ENCODE data around the gene LCP1. TPM values are rescaled to one million over a fixed set of nuclear protein-coding genes. Genes with fewer than 3 reads are reported as not detected.

LCP1 gene
- total RNA-seq, 6 experiments from 2014 or later = 0.05 TPM; not detected in 5

DNA sequence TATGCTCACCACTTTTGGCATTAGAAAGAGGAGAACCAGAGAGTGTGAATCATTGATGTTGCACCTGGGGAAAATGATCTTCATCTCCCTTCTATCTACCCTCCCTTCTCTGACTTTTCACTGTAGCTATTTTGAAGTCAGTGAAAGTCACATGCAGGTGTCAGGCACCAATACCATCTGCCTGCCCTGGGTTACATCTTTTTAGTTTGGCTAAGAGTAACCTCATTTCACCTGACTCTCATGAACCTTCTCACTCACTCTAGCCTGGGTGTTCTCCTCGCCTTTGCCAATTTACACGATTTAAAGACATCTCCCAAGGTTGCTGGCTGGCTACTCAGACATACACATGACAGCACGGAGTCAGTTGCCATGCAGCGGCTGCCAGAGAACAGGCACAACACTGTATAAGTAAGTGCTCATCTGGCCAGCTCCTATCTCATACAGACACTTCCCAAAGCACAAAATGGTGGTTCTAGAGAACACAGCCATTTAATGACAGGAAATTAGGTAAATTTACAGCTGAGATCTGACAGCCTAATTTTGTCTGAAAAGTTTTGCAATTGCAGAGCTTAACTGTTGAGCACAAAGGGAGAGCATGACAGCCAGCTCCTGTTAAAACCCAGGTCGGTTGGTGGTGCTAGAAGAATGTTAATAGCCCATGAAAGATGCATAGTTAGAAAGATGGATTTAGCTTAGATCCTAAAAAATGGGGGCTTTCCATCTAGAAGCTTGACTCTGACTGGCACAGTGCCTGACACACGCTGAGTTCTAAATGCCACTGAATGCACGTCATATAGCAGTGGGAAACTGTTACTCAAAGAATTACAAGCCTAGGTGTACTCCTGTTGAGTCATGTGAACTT, 32.5 kb downstream of the LCP1 start:
- Mint-ChIP-seq H3K4me1 (ENCODE audit: low read depth) (no peaks in the 10 kb centered on the region; the same call in 1 of the 2 replicates), H3K36me3 (ENCODE audit: low read depth) (no peaks in the 10 kb centered on the region), H3K27me3 (ENCODE audit: insufficient read depth) (peaks cover 11% of the 10 kb centered on the region), H3K4me3 (no peak overlapping the region), H3K9me3 (no peaks in the 10 kb centered on the region), H3K27ac (no peak overlapping the region)
- TF ChIP-seq CTCF (IDR thresholded peaks at IDR 0.05) = no peak
- DNase-seq = no peak

- H3K27ac Mint-ChIP-seq = no peak overlapping the region
- DNase-seq = peak; percentile 8
- peaks cover 7% of the 10 kb centered on the region for H3K27me3 Mint-ChIP-seq (ENCODE audit: insufficient read depth)
- no peaks in the 10 kb centered on the region for H3K4me1 Mint-ChIP-seq (ENCODE audit: low read depth)
- H3K9me3 Mint-ChIP-seq = no peaks in the 10 kb centered on the region
- peak; percentile 51; the same call in 1 of the 2 replicates for TF ChIP-seq CTCF (IDR thresholded peaks at IDR 0.05)
- no peaks in the 10 kb centered on the region for H3K36me3 Mint-ChIP-seq (ENCODE audit: low read depth)
- no peak overlapping the region for H3K4me3 Mint-ChIP-seq
These were observed 35.1 kb downstream of the LCP1 start for GRCh38 chr13:46146898-46147297.

GRCh38 chr13:46145950-46146349, 36.0 kb downstream of the LCP1 start:
- Mint-ChIP-seq H3K27ac (no peak overlapping the region), H3K9me3 (no peaks in the 10 kb centered on the region), H3K27me3 (ENCODE audit: insufficient read depth) (peaks cover 9% of the 10 kb centered on the region), H3K4me1 (ENCODE audit: low read depth) (no peaks in the 10 kb centered on the region), H3K4me3 (no peak overlapping the region), H3K36me3 (ENCODE audit: low read depth) (no peaks in the 10 kb centered on the region)
- TF ChIP-seq CTCF (IDR thresholded peaks at IDR 0.05) = no peak
- DNase-seq = no peak

GRCh38 chr13:46145135-46145534, 36.8 kb downstream of the LCP1 start:
- TF ChIP-seq CTCF (IDR thresholded peaks at IDR 0.05) = no peak
- Mint-ChIP-seq H3K4me3 (no peak overlapping the region), H3K4me1 (ENCODE audit: low read depth) (no peaks in the 10 kb centered on the region), H3K36me3 (ENCODE audit: low read depth) (no peaks in the 10 kb centered on the region), H3K9me3 (no peaks in the 10 kb centered on the region), H3K27me3 (ENCODE audit: insufficient read depth) (peaks cover 7% of the 10 kb centered on the region), H3K27ac (no peak overlapping the region)
- DNase-seq = no peak

DNA sequence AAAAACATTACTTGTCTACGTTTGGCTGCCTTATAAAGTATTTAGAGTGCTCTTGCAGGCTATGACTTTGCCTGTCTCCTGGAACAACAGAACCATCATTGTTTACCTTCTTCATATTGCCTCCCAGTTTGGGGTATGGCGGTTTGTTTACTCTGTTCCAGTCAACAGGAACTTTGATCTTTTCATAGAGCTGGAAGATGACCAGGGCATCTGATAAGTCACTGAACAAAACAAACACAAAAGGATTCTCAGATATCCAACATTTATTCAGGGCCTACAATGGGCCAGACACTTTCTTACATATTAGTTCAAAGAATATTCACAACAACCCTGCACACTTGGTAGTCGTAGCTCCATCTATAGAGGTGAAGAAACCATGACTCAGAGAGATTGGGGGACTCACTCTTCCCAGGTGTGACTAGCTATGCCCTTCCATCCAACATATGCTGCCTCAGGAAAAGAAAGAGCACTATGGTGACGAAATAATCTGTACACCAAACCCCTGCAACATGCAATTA, 38.7 kb downstream of the LCP1 start:
- Mint-ChIP-seq H3K4me3 (no peak overlapping the region), H3K36me3 (ENCODE audit: low read depth) (no peaks in the 10 kb centered on the region), H3K9me3 (no peaks in the 10 kb centered on the region), H3K27me3 (ENCODE audit: insufficient read depth) (peaks cover 9% of the 10 kb centered on the region), H3K27ac (no peak overlapping the region), H3K4me1 (ENCODE audit: low read depth) (no peaks in the 10 kb centered on the region)
- DNase-seq = no peak
- no peak for TF ChIP-seq CTCF (IDR thresholded peaks at IDR 0.05)

Data from HFFc6 (cell line).